H9 (cell line): ENCODE measurements around the gene AMDHD1. TPM values are rescaled to one million over a fixed set of nuclear protein-coding genes. Genes with fewer than 3 reads are reported as not detected.

Experiments
- DNase-seq: peaks from one replicate; pipeline ENCODE4 v3.0.0-alpha.2; 2017
- H2AFZ ChIP-seq: one replicate; pipeline ENCODE4 v1.6.1; 2013; ENCODE audit warnings: mild to moderate bottlenecking, low read length, control low read depth, moderate library complexity
- H2AK5ac ChIP-seq: 2 replicates; pipeline ENCODE4 v1.6.1; 2013; ENCODE audit warnings: low read length, control low read depth, mixed read lengths; ENCODE audit not compliant: insufficient read length
- H2BK120ac ChIP-seq: one replicate; pipeline ENCODE4 v1.6.1; 2013; ENCODE audit warnings: low read depth, mild to moderate bottlenecking, low read length, control low read depth, inconsistent platforms; ENCODE audit not compliant: poor library complexity, severe bottlenecking
- H2BK12ac ChIP-seq: 2 replicates; pipeline ENCODE4 v1.6.1; 2013; ENCODE audit warnings: low read length, control low read depth, mixed read lengths, low read depth; ENCODE audit not compliant: insufficient read length
- H2BK15ac ChIP-seq: 2 replicates; pipeline ENCODE4 v1.6.1; 2013; ENCODE audit warnings: low read depth, low read length, control low read depth
- H2BK20ac ChIP-seq: one replicate; pipeline ENCODE4 v1.6.1; 2013; ENCODE audit warnings: low read depth, mild to moderate bottlenecking, low read length, control low read depth, inconsistent platforms; ENCODE audit not compliant: poor library complexity, severe bottlenecking
- H2BK5ac ChIP-seq: 2 replicates; pipeline ENCODE4 v1.6.1; 2013; ENCODE audit warnings: low read length, control low read depth, mixed read lengths; ENCODE audit not compliant: insufficient read length
- H3K14ac ChIP-seq: 2 replicates; pipeline ENCODE4 v1.6.1; 2013; ENCODE audit warnings: low read length, control low read depth; ENCODE audit not compliant: insufficient read depth
- H3K18ac ChIP-seq: 2 replicates; pipeline ENCODE4 v1.6.1; 2013; ENCODE audit warnings: low read depth, mild to moderate bottlenecking, mixed read lengths, low read length, control low read depth; ENCODE audit not compliant: insufficient read length
- H3K23ac ChIP-seq: 2 replicates; pipeline ENCODE4 v1.6.1; 2013; ENCODE audit warnings: low read length, control low read depth, mixed read lengths, low read depth; ENCODE audit not compliant: insufficient read length
- H3K23me2 ChIP-seq: 2 replicates; pipeline ENCODE4 v1.6.1; 2013; ENCODE audit warnings: low read depth, mild to moderate bottlenecking, mixed read lengths, low read length, control low read depth; ENCODE audit not compliant: insufficient read length, poor library complexity, severe bottlenecking
- H3K27ac ChIP-seq: 2 replicates; pipeline ENCODE4 v1.5.1; 2013; ENCODE audit warnings: low read length, control low read depth, mixed read lengths, low read depth; ENCODE audit not compliant: insufficient read length
- H3K27me3 ChIP-seq: 2 replicates; pipeline ENCODE4 v1.6.1; 2013; ENCODE audit warnings: low read length, control low read depth, inconsistent platforms; ENCODE audit not compliant: insufficient read depth
- H3K4ac ChIP-seq: 2 replicates; pipeline ENCODE4 v1.6.1; 2013; ENCODE audit warnings: low read depth, mild to moderate bottlenecking, control low read depth, inconsistent platforms, low read length, moderate library complexity
- H3K4me1 ChIP-seq: 2 replicates; pipeline ENCODE4 v1.6.1; 2013; ENCODE audit warnings: low read length, control low read depth, inconsistent platforms; ENCODE audit not compliant: insufficient read depth
- H3K4me2 ChIP-seq: 2 replicates; pipeline ENCODE4 v1.6.1; 2013; ENCODE audit warnings: low read length, control low read depth, mixed read lengths; ENCODE audit not compliant: insufficient read length, insufficient read depth
- H3K56ac ChIP-seq: 2 replicates; pipeline ENCODE4 v1.6.1; 2013; ENCODE audit warnings: low read depth, mild to moderate bottlenecking, mixed read lengths, low read length, control low read depth; ENCODE audit not compliant: insufficient read length
- H3K79me1 ChIP-seq: 2 replicates; pipeline ENCODE4 v1.6.1; 2013; ENCODE audit warnings: low read depth, mild to moderate bottlenecking, moderate library complexity, low read length, control low read depth, inconsistent platforms; ENCODE audit not compliant: insufficient read depth, poor library complexity, severe bottlenecking
- H3K79me2 ChIP-seq: 2 replicates; pipeline ENCODE4 v1.6.1; 2013; ENCODE audit warnings: low read length, control low read depth, inconsistent platforms; ENCODE audit not compliant: insufficient read depth
- H3K9ac ChIP-seq: 2 replicates; pipeline ENCODE4 v1.6.1; 2013; ENCODE audit warnings: low read length, control low read depth, mixed read lengths; ENCODE audit not compliant: insufficient read length; ENCODE audit errors: extremely low read depth
- H3K9me3 ChIP-seq: one replicate; pipeline ENCODE4 v1.6.1; 2013; ENCODE audit warnings: low read depth, low read length, inconsistent platforms; ENCODE audit not compliant: control insufficient read depth
- H3T11ph ChIP-seq: one replicate; pipeline ENCODE4 v1.6.1; 2013; ENCODE audit warnings: mild to moderate bottlenecking, low read length, control low read depth, inconsistent platforms
- H4K20me1 ChIP-seq: one replicate; pipeline ENCODE4 v1.6.1; 2013; ENCODE audit not compliant: control insufficient read depth, insufficient read length, insufficient read depth
- H4K5ac ChIP-seq: 2 replicates; pipeline ENCODE4 v1.6.1; 2013; ENCODE audit warnings: low read depth, mild to moderate bottlenecking, mixed read lengths, low read length, control low read depth; ENCODE audit not compliant: insufficient read length
- H4K8ac ChIP-seq: replicated peaks from 2 replicates; pipeline ENCODE4 v1.6.1; 2013; ENCODE audit warnings: low read length, control low read depth, mixed read lengths, low read depth; ENCODE audit not compliant: insufficient read length
- H4K91ac ChIP-seq: 2 replicates; pipeline ENCODE4 v1.6.1; 2013; ENCODE audit warnings: low read depth, mild to moderate bottlenecking, moderate library complexity, mixed read lengths, low read length, control low read depth; ENCODE audit not compliant: insufficient read length
- H3K27ac Mint-ChIP-seq, 3 experiments: 2 replicates in 2 of 3; 3 replicates in 1 of 3; pipeline ENCODE4 v1.8.0; 2020 to 2021; ENCODE audit warnings: mixed read lengths in 3 of 3, mild to moderate bottlenecking in 1 of 3, moderate library complexity in 1 of 3
- H3K27me3 Mint-ChIP-seq: 2 replicates; pipeline ENCODE4 v1.8.0; 2021; ENCODE audit warnings: low read depth, mild to moderate bottlenecking, moderate library complexity, mixed read lengths
- H3K36me3 Mint-ChIP-seq, 3 experiments: 2 replicates in 2 of 3; 3 replicates in 1 of 3; pipeline ENCODE4 v1.8.0; 2020 to 2021; ENCODE audit warnings: low read depth in 3 of 3, mixed read lengths in 3 of 3; ENCODE audit not compliant: insufficient read depth in 1 of 3
- H3K4me1 Mint-ChIP-seq, 2 experiments: 2 replicates each; pipeline ENCODE4 v1.8.0; 2020; ENCODE audit warnings: mixed read lengths in 2 of 2
- H3K4me3 Mint-ChIP-seq, 2 experiments: 2 replicates in 1 of 2; 3 replicates in 1 of 2; pipeline ENCODE4 v1.8.0; 2020 to 2021; ENCODE audit warnings: mild to moderate bottlenecking in 2 of 2, mixed read lengths in 2 of 2, moderate library complexity in 1 of 2
- H3K9me3 Mint-ChIP-seq, 2 experiments: 2 replicates in 1 of 2; 3 replicates in 1 of 2; pipeline ENCODE4 v1.8.0; 2020; ENCODE audit warnings: mild to moderate bottlenecking in 2 of 2, mixed read lengths in 2 of 2, moderate library complexity in 1 of 2
- WGBS: extraction: QIAGEN DNeasy Blood & Tissue Kit; methylation state at CpG from one replicate; pipeline ENCODE4 v1.1.7; 2013; ENCODE audit warnings: missing lambda C conversion rate, low lambda C conversion rate, mixed read lengths; ENCODE audit not compliant: insufficient read length; ENCODE audit errors: extremely low coverage; 5-methylcytosine and 5-hydroxymethylcytosine counted together
- total RNA-seq: library from RNA; stranded (reverse); gene quantifications from 2 replicates; pipeline ENCODE4 v1.2.1, GENCODE V29; 2021
- TF ChIP-seq, protein P1 (sequence below): fragments of 200-600 bp; sonication (generic); conservative IDR thresholded peaks from 3 replicates; pipeline ENCODE4 v1.8.0; 2021; ENCODE audit warnings: antibody characterized with exemption, mild to moderate bottlenecking

Gene AMDHD1
- total RNA-seq, 1 experiment from 2014 or later = 0.42 TPM

- Histone ChIP-seq H3K14ac (no peak overlapping the region), H3K4me2 (no peak overlapping the region), H3K23me2 (no peaks in the 10 kb centered on the region), H4K91ac (no peak overlapping the region), H2BK120ac (no peak overlapping the region), H2AK5ac (no peak overlapping the region), H3K18ac (no peak overlapping the region), H3K4ac (no peak overlapping the region), H2BK15ac (no peak overlapping the region), H4K5ac (no peak overlapping the region), H2BK5ac (no peak overlapping the region), H3K9ac (no peak overlapping the region), H3K9me3 (no peaks in the 10 kb centered on the region), H3K79me2 (no peaks in the 10 kb centered on the region), H2BK12ac (no peak overlapping the region), H2BK20ac (no peak overlapping the region), H3K56ac (no peak overlapping the region), H3K4me1 (no peaks in the 10 kb centered on the region), H3T11ph (no peak overlapping the region), H3K79me1 (no peaks in the 10 kb centered on the region), H3K27me3 (no peaks in the 10 kb centered on the region), H4K8ac (no peak overlapping the region), H3K23ac (no peak overlapping the region), H2AFZ (peak overlapping the region; percentile 24), H3K27ac (no peak overlapping the region), H4K20me1 (no peaks in the 10 kb centered on the region)
- H3K27ac Mint-ChIP-seq = peak overlapping the region in 1 of 3 experiments; percentile 70; a peak in 1 of 7 replicates
- no peak for DNase-seq
- peaks cover 0 to 4% of the 10 kb centered on the region in 2 experiments; a peak in 2 of 5 replicates for H3K9me3 Mint-ChIP-seq
- H3K4me3 Mint-ChIP-seq = no peak overlapping the region
- peaks cover 22 to 31% of the 10 kb centered on the region in 2 experiments for H3K4me1 Mint-ChIP-seq
- TF ChIP-seq, protein P1, sequence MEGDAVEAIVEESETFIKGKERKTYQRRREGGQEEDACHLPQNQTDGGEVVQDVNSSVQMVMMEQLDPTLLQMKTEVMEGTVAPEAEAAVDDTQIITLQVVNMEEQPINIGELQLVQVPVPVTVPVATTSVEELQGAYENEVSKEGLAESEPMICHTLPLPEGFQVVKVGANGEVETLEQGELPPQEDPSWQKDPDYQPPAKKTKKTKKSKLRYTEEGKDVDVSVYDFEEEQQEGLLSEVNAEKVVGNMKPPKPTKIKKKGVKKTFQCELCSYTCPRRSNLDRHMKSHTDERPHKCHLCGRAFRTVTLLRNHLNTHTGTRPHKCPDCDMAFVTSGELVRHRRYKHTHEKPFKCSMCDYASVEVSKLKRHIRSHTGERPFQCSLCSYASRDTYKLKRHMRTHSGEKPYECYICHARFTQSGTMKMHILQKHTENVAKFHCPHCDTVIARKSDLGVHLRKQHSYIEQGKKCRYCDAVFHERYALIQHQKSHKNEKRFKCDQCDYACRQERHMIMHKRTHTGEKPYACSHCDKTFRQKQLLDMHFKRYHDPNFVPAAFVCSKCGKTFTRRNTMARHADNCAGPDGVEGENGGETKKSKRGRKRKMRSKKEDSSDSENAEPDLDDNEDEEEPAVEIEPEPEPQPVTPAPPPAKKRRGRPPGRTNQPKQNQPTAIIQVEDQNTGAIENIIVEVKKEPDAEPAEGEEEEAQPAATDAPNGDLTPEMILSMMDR = no peak
- no CpG with 5 or more reads among the region's 7 CpGs for WGBS
- peaks cover 0 to 8% (median 0%) of the 10 kb centered on the region in 3 experiments; a peak in 1 of 7 replicates for H3K36me3 Mint-ChIP-seq
- no peaks in the 10 kb centered on the region; the same call in 1 of the 2 replicates for H3K27me3 Mint-ChIP-seq
These were observed 12.5 kb downstream of the AMDHD1 start for GRCh38 chr12:95955549-95956159.
